Caco-2 (cell line): Measurements from ENCODE around the gene SMIM35. TPM values are rescaled to one million over a fixed set of nuclear protein-coding genes. Genes with fewer than 3 reads are reported as not detected.

Experiments used
- BruUV-seq: library from RNA; stranded (reverse); fragments of 400-500 nt; replicated peaks from 2 replicates; lab custom pipeline; 2021; lab: Mats Ljungman, UMichigan
- CTCF ChIA-PET: fragments of 300-600 bp; sonication (Branson Sonifier 250); formaldehyde crosslinking; loops from one replicate; lab custom pipeline; 2022; ENCODE audit warnings: antibody characterized with exemption; lab: Charles Lee
- POLR2A ChIA-PET: fragments of 300-600 bp; sonication (Branson Sonifier 250); formaldehyde crosslinking; loops from one replicate; lab custom pipeline; 2022; ENCODE audit warnings: antibody characterized with exemption; lab: Charles Lee
- DNase-seq, 2 experiments: peaks; one replicate each; pipeline versions ENCODE4 v3.0.0 to v3.0.0-alpha.2; 2020 to 2022
- H3K27me3 ChIP-seq: replicated peaks from 2 replicates; pipeline ENCODE4 v1.6.0; 2011; ENCODE audit warnings: low read length; ENCODE audit not compliant: control insufficient read depth, insufficient read depth
- H3K36me3 ChIP-seq: 2 replicates; pipeline ENCODE4 v1.5.1; 2011; ENCODE audit warnings: low read length; ENCODE audit not compliant: control insufficient read depth, insufficient read depth
- H3K4me1 ChIP-seq: fragments of 250-450 bp; sonication (Bioruptor Pico); 2 replicates; pipeline ENCODE4 v1.5.1; 2020; ENCODE audit warnings: mild to moderate bottlenecking
- H3K4me3 ChIP-seq: 2 replicates; pipeline ENCODE4 v1.5.1; 2011; ENCODE audit warnings: low read depth, mild to moderate bottlenecking, control low read depth, low read length
- H3K9me3 ChIP-seq: fragments of 250-450 bp; sonication (Bioruptor Pico); 2 replicates; pipeline ENCODE4 v1.5.1; 2020; ENCODE audit warnings: mild to moderate bottlenecking, moderate library complexity
- H3K27ac Mint-ChIP-seq: one replicate; pipeline ENCODE4 v1.8.0; 2022; ENCODE audit warnings: mixed read lengths; ENCODE audit not compliant: unreplicated experiment
- H3K27me3 Mint-ChIP-seq: one replicate; pipeline ENCODE4 v1.8.0; 2022; ENCODE audit warnings: mixed read lengths; ENCODE audit not compliant: insufficient read depth, unreplicated experiment
- H3K36me3 Mint-ChIP-seq: one replicate; pipeline ENCODE4 v1.8.0; 2022; ENCODE audit warnings: mild to moderate bottlenecking, mixed read lengths; ENCODE audit not compliant: insufficient read depth, unreplicated experiment
- H3K4me1 Mint-ChIP-seq: one replicate; pipeline ENCODE4 v1.8.0; 2022; ENCODE audit warnings: low read depth, mixed read lengths; ENCODE audit not compliant: unreplicated experiment
- H3K4me3 Mint-ChIP-seq: one replicate; pipeline ENCODE4 v1.8.0; 2022; ENCODE audit warnings: mild to moderate bottlenecking, moderate library complexity, mixed read lengths; ENCODE audit not compliant: unreplicated experiment
- H3K9me3 Mint-ChIP-seq: one replicate; pipeline ENCODE4 v1.8.0; 2022; ENCODE audit warnings: mixed read lengths; ENCODE audit not compliant: unreplicated experiment
- intact Hi-C: fragments of 100-400 bp; cut with micrococcal nuclease; formaldehyde crosslinking; loops from one replicate; pipeline ENCODE4 v1.10.0; 2022; ENCODE audit not compliant: unreplicated experiment
- total RNA-seq: library from RNA; stranded (reverse); gene quantifications from 2 replicates; pipeline ENCODE4 v1.2.3, GENCODE V29; 2022
- TF ChIP-seq, protein P1 (sequence below), 2 experiments: fragments of 200-600 bp in 1 of 2; IDR thresholded peaks; 1 replicate in 1 of 2; 2 replicates in 1 of 2; pipeline versions ENCODE4 v1.5.1 to v1.8.0; 2011 to 2022; ENCODE audit warnings: antibody characterized with exemption in 1 of 2, control low read depth in 1 of 2, inconsistent platforms in 1 of 2, low read depth in 1 of 2, low read length in 1 of 2, mild to moderate bottlenecking in 1 of 2, moderate library complexity in 1 of 2; ENCODE audit not compliant: insufficient read depth in 1 of 2, severe bottlenecking in 1 of 2, unreplicated experiment in 1 of 2

SMIM35 gene
- total RNA-seq, 1 experiment from 2014 or later = not detected

- Mint-ChIP-seq H3K4me1 (no peaks in the 10 kb centered on the region), H3K27ac (no peak overlapping the region), H3K27me3 (peaks cover 8% of the 10 kb centered on the region), H3K4me3 (no peak overlapping the region), H3K36me3 (no peaks in the 10 kb centered on the region), H3K9me3 (no peaks in the 10 kb centered on the region)
- TF ChIP-seq, protein P1, sequence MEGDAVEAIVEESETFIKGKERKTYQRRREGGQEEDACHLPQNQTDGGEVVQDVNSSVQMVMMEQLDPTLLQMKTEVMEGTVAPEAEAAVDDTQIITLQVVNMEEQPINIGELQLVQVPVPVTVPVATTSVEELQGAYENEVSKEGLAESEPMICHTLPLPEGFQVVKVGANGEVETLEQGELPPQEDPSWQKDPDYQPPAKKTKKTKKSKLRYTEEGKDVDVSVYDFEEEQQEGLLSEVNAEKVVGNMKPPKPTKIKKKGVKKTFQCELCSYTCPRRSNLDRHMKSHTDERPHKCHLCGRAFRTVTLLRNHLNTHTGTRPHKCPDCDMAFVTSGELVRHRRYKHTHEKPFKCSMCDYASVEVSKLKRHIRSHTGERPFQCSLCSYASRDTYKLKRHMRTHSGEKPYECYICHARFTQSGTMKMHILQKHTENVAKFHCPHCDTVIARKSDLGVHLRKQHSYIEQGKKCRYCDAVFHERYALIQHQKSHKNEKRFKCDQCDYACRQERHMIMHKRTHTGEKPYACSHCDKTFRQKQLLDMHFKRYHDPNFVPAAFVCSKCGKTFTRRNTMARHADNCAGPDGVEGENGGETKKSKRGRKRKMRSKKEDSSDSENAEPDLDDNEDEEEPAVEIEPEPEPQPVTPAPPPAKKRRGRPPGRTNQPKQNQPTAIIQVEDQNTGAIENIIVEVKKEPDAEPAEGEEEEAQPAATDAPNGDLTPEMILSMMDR (IDR thresholded peaks at IDR 0.05; ENCODE audit: insufficient read depth in 1 of 2, low read depth in 1 of 2, low read length in 1 of 2, severe bottlenecking in 1 of 2, unreplicated experiment in 1 of 2) = no peak
- Histone ChIP-seq H3K9me3 (no peaks in the 10 kb centered on the region), H3K36me3 (no peaks in the 10 kb centered on the region), H3K27me3 (no peaks in the 10 kb centered on the region), H3K4me3 (no peak overlapping the region), H3K4me1 (no peaks in the 10 kb centered on the region)
- POLR2A ChIA-PET = no interaction called here
- no TSS peak for BruUV-seq
- CTCF ChIA-PET = no interaction called here
- DNase-seq = no peak
- intact Hi-C loops = loop anchor here (5.0 kb wide), 1 partner anchor 62 kb away; the partner anchor contains the start of gene IL10RA
Observed at GRCh38 chr11:118049771-118050170, 37.0 kb downstream of the SMIM35 start.

DNA sequence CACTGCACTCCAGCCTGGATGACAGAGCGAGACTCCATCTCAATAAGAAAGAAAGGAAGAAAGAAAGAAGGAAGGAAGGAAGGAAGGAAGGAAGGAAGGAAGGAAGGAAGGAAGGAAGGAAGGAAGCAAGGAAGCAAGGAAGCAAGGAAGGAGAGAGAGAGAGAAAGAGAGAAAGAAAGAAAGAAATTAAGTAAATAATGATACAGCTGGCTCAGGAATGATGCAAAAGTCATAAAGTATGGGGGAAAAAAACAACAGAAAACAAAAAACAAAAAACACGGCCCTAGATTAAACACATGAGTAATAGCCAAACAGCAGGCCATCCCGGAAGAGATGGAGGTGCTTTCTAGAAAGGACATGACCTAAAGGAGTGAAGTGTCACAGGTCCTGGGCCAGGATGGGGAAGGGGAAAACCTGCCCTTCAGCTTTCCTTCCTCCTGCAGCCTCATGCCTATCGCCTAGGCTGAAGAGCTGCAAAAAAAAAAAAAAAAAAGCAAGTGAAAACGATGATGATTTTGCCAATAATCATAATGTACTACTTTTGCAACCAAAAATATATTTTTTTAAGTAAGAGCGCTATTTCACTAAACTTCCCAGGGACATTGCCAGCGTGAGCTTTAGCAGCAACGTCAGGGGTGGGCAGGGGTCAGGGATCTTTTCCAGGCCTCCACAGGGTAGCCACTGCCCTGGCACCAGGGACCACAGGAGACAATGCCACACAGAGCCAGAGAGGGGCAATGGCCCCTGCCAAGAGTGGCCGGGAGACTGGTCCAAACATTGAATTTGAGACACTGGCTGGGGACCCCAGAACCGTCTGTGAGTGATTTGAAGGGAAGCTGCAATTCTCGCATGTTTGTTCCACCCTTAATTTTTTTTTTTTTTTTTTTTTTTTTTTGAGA is 38.0 kb downstream of the SMIM35 start:
- DNase-seq = no peak
- Mint-ChIP-seq H3K4me1 (no peaks in the 10 kb centered on the region), H3K27ac (no peak overlapping the region), H3K9me3 (no peaks in the 10 kb centered on the region), H3K4me3 (no peak overlapping the region), H3K36me3 (no peaks in the 10 kb centered on the region), H3K27me3 (peaks cover 13% of the 10 kb centered on the region)
- Histone ChIP-seq H3K36me3 (no peaks in the 10 kb centered on the region), H3K9me3 (no peaks in the 10 kb centered on the region), H3K27me3 (no peaks in the 10 kb centered on the region), H3K4me1 (no peaks in the 10 kb centered on the region), H3K4me3 (no peak overlapping the region)
- no TSS peak for BruUV-seq
- ChIA-PET CTCF (interaction anchor here (0.5 to 1.8 kb wide), 2 partner anchors 75 to 102 kb away, joined by 3 to 7 read pairs; no protein-coding TSS in a partner anchor), POLR2A (no interaction called here)
- intact Hi-C loops = no loop called here
- TF ChIP-seq, protein P1 (IDR thresholded peaks at IDR 0.05; ENCODE audit: insufficient read depth in 1 of 2, low read depth in 1 of 2, low read length in 1 of 2, severe bottlenecking in 1 of 2, unreplicated experiment in 1 of 2) = no peak

- DNase-seq = no peak
- Mint-ChIP-seq H3K4me3 (no peak overlapping the region), H3K27me3 (peaks cover 19% of the 10 kb centered on the region), H3K27ac (no peak overlapping the region), H3K4me1 (no peaks in the 10 kb centered on the region), H3K36me3 (no peaks in the 10 kb centered on the region), H3K9me3 (no peaks in the 10 kb centered on the region)
- TF ChIP-seq, protein P1 (IDR thresholded peaks at IDR 0.05; ENCODE audit: insufficient read depth in 1 of 2, low read depth in 1 of 2, low read length in 1 of 2, severe bottlenecking in 1 of 2, unreplicated experiment in 1 of 2) = no peak
- ChIA-PET POLR2A (interaction anchor here (0.6 kb wide), 1 partner anchor 1291 kb away, joined by 3 read pairs; no protein-coding TSS in a partner anchor), CTCF (interaction anchor here (1.0 to 1.8 kb wide), 2 partner anchors 98 to 101 kb away, joined by 3 to 7 read pairs; no protein-coding TSS in a partner anchor)
- no peaks in the 10 kb centered on the region for H3K27me3 ChIP-seq
- no peak overlapping the region for H3K4me3 ChIP-seq
- H3K36me3 ChIP-seq = no peaks in the 10 kb centered on the region
- no peaks in the 10 kb centered on the region for H3K9me3 ChIP-seq
- no peaks in the 10 kb centered on the region for H3K4me1 ChIP-seq
- no TSS peak for BruUV-seq
- intact Hi-C loops = no loop called here
Observed at GRCh38 chr11:118047749-118048148, 39.0 kb downstream of the SMIM35 start.
